ENCODE results near the gene IL1RAP. TPM values are rescaled to one million over a fixed set of nuclear protein-coding genes. Genes with fewer than 3 reads are reported as not detected.
A peak's percentile ranks its signal among the peaks of the same experiment; 100 is the strongest.

The IL1RAP gene
- polyA plus RNA-seq, 3 donors = 8.0 to 12.6 (median 11.8) TPM

- Histone ChIP-seq H2AFZ (ENCODE audit: insufficient read depth, low read depth, low read length, poor library complexity, severe bottlenecking) (no peak overlapping the region), H3K27me3 (ENCODE audit: control insufficient read depth in 2 of 2, insufficient read depth in 2 of 2, low read length in 2 of 2) (no peaks in the 10 kb centered on the region), H3K4me1 (ENCODE audit: control insufficient read depth in 1 of 2, insufficient read depth in 2 of 2, low read length in 2 of 2) (no peaks in the 10 kb centered on the region), H3K9ac (ENCODE audit: insufficient read depth, low read length, poor library complexity, severe bottlenecking) (no peak overlapping the region), H3K4me3 (replicated peaks in 1 of 3; ENCODE audit: low read depth in 2 of 3, low read length in 3 of 3) (no peak overlapping the region), H3K9me3 (replicated peaks in 1 of 2; ENCODE audit: control insufficient read depth in 1 of 2, insufficient read depth in 1 of 2, low read length in 2 of 2) (no peaks in the 10 kb centered on the region), H3K79me2 (ENCODE audit: insufficient read depth, low read length) (no peaks in the 10 kb centered on the region), H4K20me1 (ENCODE audit: insufficient read depth, low read length) (no peaks in the 10 kb centered on the region), H3K36me3 (replicated peaks in 1 of 2; ENCODE audit: control insufficient read depth in 1 of 2, insufficient read depth in 2 of 2, low read length in 2 of 2) (peaks cover 0 to 11% of the 10 kb centered on the region in 2 donors), H3K4me2 (replicated peaks; ENCODE audit: extremely low read depth, low read length, poor library complexity, severe bottlenecking) (no peak overlapping the region), H3K27ac (ENCODE audit: low read depth in 1 of 2, low read length in 2 of 2) (no peak overlapping the region)
- Mint-ChIP-seq H3K36me3 (peaks cover 22 to 29% of the 10 kb centered on the region in 2 donors), H3K27ac (no peak overlapping the region), H3K27me3 (ENCODE audit: low read depth in 3 of 3) (no peaks in the 10 kb centered on the region), H3K4me3 (no peak overlapping the region), H3K9me3 (no peaks in the 10 kb centered on the region), H3K4me1 (peaks cover 4% of the 10 kb centered on the region)
- TF ChIP-seq CTCF (IDR thresholded peaks at IDR 0.05) = no peak
- intact Hi-C loops (cut with micrococcal nuclease) = no loop called here
- no CpG with 5 or more reads among the region's 2 CpGs for WGBS (ENCODE audit: insufficient coverage)
- DNase-seq = no peak
These were observed 44.9 kb downstream of the IL1RAP start for GRCh38 chr3:190558796-190559195.

GRCh38 chr3:190560013-190560895 lies 46.4 kb downstream of the IL1RAP start:
- Mint-ChIP-seq H3K27me3 (ENCODE audit: low read depth in 3 of 3) (no peaks in the 10 kb centered on the region), H3K27ac (peak overlapping the region in 1 of 7 donors; percentile 26), H3K4me3 (no peak overlapping the region), H3K9me3 (no peaks in the 10 kb centered on the region), H3K36me3 (peaks cover 25 to 29% of the 10 kb centered on the region in 2 donors), H3K4me1 (peaks cover 4% of the 10 kb centered on the region)
- no peak for DNase-seq
- Histone ChIP-seq H3K27me3 (ENCODE audit: control insufficient read depth in 2 of 2, insufficient read depth in 2 of 2, low read length in 2 of 2) (no peaks in the 10 kb centered on the region), H3K4me1 (ENCODE audit: control insufficient read depth in 1 of 2, insufficient read depth in 2 of 2, low read length in 2 of 2) (no peaks in the 10 kb centered on the region), H3K9ac (ENCODE audit: insufficient read depth, low read length, poor library complexity, severe bottlenecking) (no peak overlapping the region), H3K4me2 (replicated peaks; ENCODE audit: extremely low read depth, low read length, poor library complexity, severe bottlenecking) (no peak overlapping the region), H3K4me3 (replicated peaks in 1 of 3; ENCODE audit: low read depth in 2 of 3, low read length in 3 of 3) (no peak overlapping the region), H3K79me2 (ENCODE audit: insufficient read depth, low read length) (no peaks in the 10 kb centered on the region), H2AFZ (ENCODE audit: insufficient read depth, low read depth, low read length, poor library complexity, severe bottlenecking) (no peak overlapping the region), H3K36me3 (replicated peaks in 1 of 2; ENCODE audit: control insufficient read depth in 1 of 2, insufficient read depth in 2 of 2, low read length in 2 of 2) (peaks cover 0 to 11% of the 10 kb centered on the region in 2 donors), H3K9me3 (replicated peaks in 1 of 2; ENCODE audit: control insufficient read depth in 1 of 2, insufficient read depth in 1 of 2, low read length in 2 of 2) (no peaks in the 10 kb centered on the region), H3K27ac (ENCODE audit: low read depth in 1 of 2, low read length in 2 of 2) (no peak overlapping the region), H4K20me1 (ENCODE audit: insufficient read depth, low read length) (no peaks in the 10 kb centered on the region)
- intact Hi-C loops (cut with micrococcal nuclease) = loop anchor here in 1 of 2 donors (10.0 kb wide), 1 partner anchor 45 kb away; the partner anchor contains the start of gene IL1RAP
- WGBS (ENCODE audit: insufficient coverage) = 98% methylated on average over 5 of the region's 11 CpGs
- TF ChIP-seq CTCF (IDR thresholded peaks at IDR 0.05) = no peak

All from CD14-positive monocyte (primary cell).